ENCODE data around the gene RALGAPA2. TPM values are rescaled to one million over a fixed set of nuclear protein-coding genes. Genes with fewer than 3 reads are reported as not detected.

The RALGAPA2 gene
- total and polyA plus RNA-seq, 2 of the 13 experiments (the other 11 are each of a cell fraction or from before 2014, with no cell fraction given) = 13.8 to 17.7 TPM

DNA sequence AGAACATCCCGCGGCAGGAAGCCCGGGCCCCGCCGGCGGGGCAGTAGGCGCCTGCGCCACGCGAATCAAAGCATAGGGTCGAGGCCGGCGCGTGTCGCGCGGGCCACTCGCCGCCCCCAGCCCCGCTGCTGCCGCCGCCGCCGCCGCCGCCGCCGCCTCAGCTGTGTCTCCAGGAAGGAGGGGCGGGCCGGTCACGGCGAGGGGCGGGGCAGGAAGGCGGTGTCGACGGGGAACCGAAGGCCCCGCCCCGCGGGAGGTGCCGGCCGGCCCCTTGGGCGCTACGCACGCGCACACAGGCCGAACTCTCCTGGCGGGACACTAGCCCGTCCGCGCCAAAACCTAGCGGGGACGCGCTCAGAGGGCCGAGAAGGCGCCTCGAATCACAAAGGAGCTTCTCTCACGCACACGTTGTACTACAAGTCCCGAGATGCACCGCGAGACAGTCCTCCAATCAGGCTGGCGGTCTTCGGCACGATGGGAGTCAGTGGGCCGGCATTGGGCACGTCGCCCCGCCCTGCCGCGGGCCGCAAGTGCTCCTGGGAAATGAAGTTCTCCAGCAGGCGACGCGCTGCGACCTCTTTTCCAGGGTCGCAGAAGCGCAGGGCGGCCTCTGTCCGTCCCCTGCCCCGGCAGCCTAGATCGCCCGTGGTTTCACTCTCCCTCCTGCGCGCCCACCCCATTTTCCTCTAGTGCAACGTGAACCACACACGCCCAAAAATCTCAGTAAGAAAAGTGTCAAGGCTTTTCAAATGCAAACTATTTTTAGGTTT lies at the start of gene RALGAPA2 (continued):
- TF ChIP-seq ZSCAN22 (CRISPR knock-in tag; IDR thresholded peaks at IDR 0.05) = no peak; the same call in 1 of the 2 replicates
- no peak for TF ChIP-seq BHLHE40 (IDR thresholded peaks at IDR 0.05; ENCODE audit: low read length)
- TF ChIP-seq, protein P1, sequence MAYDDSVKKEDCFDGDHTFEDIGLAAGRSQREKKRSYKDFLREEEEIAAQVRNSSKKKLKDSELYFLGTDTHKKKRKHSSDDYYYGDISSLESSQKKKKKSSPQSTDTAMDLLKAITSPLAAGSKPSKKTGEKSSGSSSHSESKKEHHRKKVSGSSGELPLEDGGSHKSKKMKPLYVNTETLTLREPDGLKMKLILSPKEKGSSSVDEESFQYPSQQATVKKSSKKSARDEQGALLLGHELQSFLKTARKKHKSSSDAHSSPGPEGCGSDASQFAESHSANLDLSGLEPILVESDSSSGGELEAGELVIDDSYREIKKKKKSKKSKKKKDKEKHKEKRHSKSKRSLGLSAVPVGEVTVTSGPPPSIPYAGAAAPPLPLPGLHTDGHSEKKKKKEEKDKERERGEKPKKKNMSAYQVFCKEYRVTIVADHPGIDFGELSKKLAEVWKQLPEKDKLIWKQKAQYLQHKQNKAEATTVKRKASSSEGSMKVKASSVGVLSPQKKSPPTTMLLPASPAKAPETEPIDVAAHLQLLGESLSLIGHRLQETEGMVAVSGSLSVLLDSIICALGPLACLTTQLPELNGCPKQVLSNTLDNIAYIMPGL (CRISPR knock-in tag; IDR thresholded peaks at IDR 0.05; ENCODE audit: borderline replicate concordance in 1 of 2, low read depth in 1 of 2) = peak; percentile 49 to 63; a peak in 1 of 4 replicates
- TF ChIP-seq, protein P2, sequence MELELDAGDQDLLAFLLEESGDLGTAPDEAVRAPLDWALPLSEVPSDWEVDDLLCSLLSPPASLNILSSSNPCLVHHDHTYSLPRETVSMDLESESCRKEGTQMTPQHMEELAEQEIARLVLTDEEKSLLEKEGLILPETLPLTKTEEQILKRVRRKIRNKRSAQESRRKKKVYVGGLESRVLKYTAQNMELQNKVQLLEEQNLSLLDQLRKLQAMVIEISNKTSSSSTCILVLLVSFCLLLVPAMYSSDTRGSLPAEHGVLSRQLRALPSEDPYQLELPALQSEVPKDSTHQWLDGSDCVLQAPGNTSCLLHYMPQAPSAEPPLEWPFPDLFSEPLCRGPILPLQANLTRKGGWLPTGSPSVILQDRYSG (CRISPR knock-in tag; IDR thresholded peaks at IDR 0.05) = no peak
- TF ChIP-seq ZNF562 (CRISPR knock-in tag; IDR thresholded peaks at IDR 0.05; ENCODE audit: borderline replicate concordance) = no peak
- TF ChIP-seq TFDP1 (CRISPR knock-in tag; IDR thresholded peaks at IDR 0.05; ENCODE audit: borderline replicate concordance) = peak; percentile 96
- no peak for TF ChIP-seq ZBTB33 (CRISPR knock-in tag; IDR thresholded peaks at IDR 0.05)
- no peak; the same call in 1 of the 2 replicates for TF ChIP-seq CHCHD3 (CRISPR knock-in tag; IDR thresholded peaks at IDR 0.05)
- TF ChIP-seq TERF1 (CRISPR knock-in tag; IDR thresholded peaks at IDR 0.05) = no peak
- peak; percentile 29; the same call in 1 of the 2 replicates for TF ChIP-seq STAG1 (CRISPR knock-in tag; IDR thresholded peaks at IDR 0.05)
- TF ChIP-seq ZSCAN30 (CRISPR knock-in tag; IDR thresholded peaks at IDR 0.05) = no peak
- TF ChIP-seq PAWR (CRISPR knock-in tag; IDR thresholded peaks at IDR 0.05; ENCODE audit: borderline replicate concordance) = no peak
- TF ChIP-seq, protein P3, sequence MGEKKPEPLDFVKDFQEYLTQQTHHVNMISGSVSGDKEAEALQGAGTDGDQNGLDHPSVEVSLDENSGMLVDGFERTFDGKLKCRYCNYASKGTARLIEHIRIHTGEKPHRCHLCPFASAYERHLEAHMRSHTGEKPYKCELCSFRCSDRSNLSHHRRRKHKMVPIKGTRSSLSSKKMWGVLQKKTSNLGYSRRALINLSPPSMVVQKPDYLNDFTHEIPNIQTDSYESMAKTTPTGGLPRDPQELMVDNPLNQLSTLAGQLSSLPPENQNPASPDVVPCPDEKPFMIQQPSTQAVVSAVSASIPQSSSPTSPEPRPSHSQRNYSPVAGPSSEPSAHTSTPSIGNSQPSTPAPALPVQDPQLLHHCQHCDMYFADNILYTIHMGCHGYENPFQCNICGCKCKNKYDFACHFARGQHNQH (CRISPR knock-in tag; IDR thresholded peaks at IDR 0.05) = peak; percentile 85; the same call in 1 of the 2 replicates
- no peak for TF ChIP-seq DNMT1 (CRISPR knock-in tag; IDR thresholded peaks at IDR 0.05)
- TF ChIP-seq ZNF850 (CRISPR knock-in tag; conservative IDR thresholded peaks at IDR 0.05) = no peak
- no peak for TF ChIP-seq DZIP1 (CRISPR knock-in tag; IDR thresholded peaks at IDR 0.05)

All from HepG2 (cell line).